Endothelial cell of umbilical vein (primary cell): ENCODE results near the gene PLA2R1.

Experiments
- CTCF ChIP-seq, 2 donors: IDR thresholded peaks; 1 replicate in 1 of 2; 2 replicates in 1 of 2; pipeline ENCODE4 v1.5.1; 2011; ENCODE audit warnings: low read length in 2 of 2, mild to moderate bottlenecking in 2 of 2, moderate library complexity in 2 of 2, control low read depth in 1 of 2, inconsistent platforms in 1 of 2, low read depth in 1 of 2; ENCODE audit not compliant: insufficient read depth in 1 of 2; ENCODE audit errors: extremely low read depth in 1 of 2
- EZH2 ChIP-seq: IDR thresholded peaks from 2 replicates; pipeline ENCODE4 v1.6.1; 2012; ENCODE audit warnings: borderline replicate concordance, low read depth, mild to moderate bottlenecking, moderate library complexity, low read length, inconsistent platforms; ENCODE audit not compliant: severe bottlenecking
- JUN ChIP-seq: IDR thresholded peaks from 2 replicates; pipeline ENCODE4 v1.6.1; 2011; ENCODE audit warnings: borderline replicate concordance, low read depth; ENCODE audit not compliant: insufficient read length, insufficient read depth
- MAX ChIP-seq: IDR thresholded peaks from 2 replicates; pipeline ENCODE4 v1.6.1; 2011; ENCODE audit not compliant: insufficient read depth, insufficient read length
- POLR2A ChIP-seq: IDR thresholded peaks from 2 replicates; pipeline ENCODE4 v1.6.1; 2012; ENCODE audit warnings: low read depth, mild to moderate bottlenecking, control low read depth, low read length
- POLR2AphosphoS5 ChIP-seq: IDR thresholded peaks from 2 replicates; pipeline ENCODE4 v1.6.1; 2012; ENCODE audit warnings: low read depth, mild to moderate bottlenecking, control low read depth, low read length, moderate library complexity; ENCODE audit not compliant: insufficient read depth

GRCh38 chr2:159982842-159983785 is 79.3 kb downstream of the PLA2R1 start:
- TF ChIP-seq EZH2 (no peak), CTCF (IDR thresholded peaks at IDR 0.05; ENCODE audit: extremely low read depth in 1 of 2, insufficient read depth in 1 of 2, low read depth in 1 of 2, low read length in 2 of 2) (no peak), POLR2A (no peak), MAX (no peak), JUN (no peak), POLR2AphosphoS5 (no peak)
